ENCODE results near the gene KCNJ9. TPM values are rescaled to one million over a fixed set of nuclear protein-coding genes. Genes with fewer than 3 reads are reported as not detected.

The KCNJ9 gene
- polyA plus RNA-seq, 1 donor from 2014 or later = 8.0 TPM

GRCh38 chr1:160066829-160067745 lies 14.3 kb upstream of the KCNJ9 start:
- Histone ChIP-seq H3K36me3 (ENCODE audit: insufficient read depth, low read length) (no peaks in the 10 kb centered on the region), H3K9me3 (ENCODE audit: low read length) (no peaks in the 10 kb centered on the region), H4K20me1 (ENCODE audit: insufficient read depth) (no peaks in the 10 kb centered on the region), H2AFZ (ENCODE audit: low read depth, low read length) (no peak overlapping the region), H3K4me2 (ENCODE audit: low read length) (no peak overlapping the region), H3K27me3 (ENCODE audit: insufficient read depth, low read depth, low read length) (peaks cover 15% of the 10 kb centered on the region), H3F3A (ENCODE audit: insufficient read depth, low read length, poor library complexity, severe bottlenecking) (no peaks in the 10 kb centered on the region), H3K9ac (ENCODE audit: low read length) (no peak overlapping the region), H3K27ac (ENCODE audit: low read length) (no peak overlapping the region), H3K79me2 (replicated peaks; ENCODE audit: insufficient read depth, low read length) (no peaks in the 10 kb centered on the region), H3K9me2 (ENCODE audit: insufficient read depth, low read length) (no peaks in the 10 kb centered on the region), H3K4me3 (ENCODE audit: low read length) (no peak overlapping the region)
- TF ChIP-seq SMC3 (conservative IDR thresholded peaks at IDR 0.05; ENCODE audit: poor library complexity) (no peak), EP300 (conservative IDR thresholded peaks at IDR 0.05; ENCODE audit: poor library complexity, severe bottlenecking) (no peak), EZH2 (IDR thresholded peaks at IDR 0.05; ENCODE audit: borderline replicate concordance, insufficient read depth, low read length, poor library complexity, severe bottlenecking) (no peak), POLR2AphosphoS5 (IDR thresholded peaks at IDR 0.05) (no peak), REST (IDR thresholded peaks at IDR 0.05; ENCODE audit: borderline replicate concordance) (no peak), CTCF (IDR thresholded peaks at IDR 0.05; ENCODE audit: poor library complexity, severe bottlenecking) (no peak), MXI1 (conservative IDR thresholded peaks at IDR 0.05; ENCODE audit: poor library complexity, severe bottlenecking) (no peak), RAD21 (conservative IDR thresholded peaks at IDR 0.05) (no peak), TAF1 (IDR thresholded peaks at IDR 0.05; ENCODE audit: low read depth) (no peak)

- no peak overlapping the region for H3K27ac ChIP-seq (ENCODE audit: low read length)
- no peak overlapping the region for H3K9ac ChIP-seq (ENCODE audit: low read length)
Measured at GRCh38 chr1:160068225-160068624, 13.1 kb upstream of the KCNJ9 start.

More at GRCh38 chr1:160068225-160068624, 13.1 kb upstream of the KCNJ9 start:
- no peaks in the 10 kb centered on the region for H3K9me2 ChIP-seq (ENCODE audit: insufficient read depth, low read length)
- H3K36me3 ChIP-seq (ENCODE audit: insufficient read depth, low read length) = no peaks in the 10 kb centered on the region
- no peak overlapping the region for H2AFZ ChIP-seq (ENCODE audit: low read depth, low read length)
- H3K4me2 ChIP-seq (ENCODE audit: low read length) = no peak overlapping the region
- no peaks in the 10 kb centered on the region for H3K79me2 ChIP-seq (replicated peaks; ENCODE audit: insufficient read depth, low read length)
- no peak overlapping the region for H3K4me3 ChIP-seq (ENCODE audit: low read length)
- no peak for TF ChIP-seq EP300 (conservative IDR thresholded peaks at IDR 0.05; ENCODE audit: poor library complexity, severe bottlenecking)
- no peaks in the 10 kb centered on the region for H4K20me1 ChIP-seq (ENCODE audit: insufficient read depth)
- H3K27me3 ChIP-seq (ENCODE audit: insufficient read depth, low read depth, low read length) = peaks cover 16% of the 10 kb centered on the region
- H3K9me3 ChIP-seq (ENCODE audit: low read length) = no peaks in the 10 kb centered on the region
- H3F3A ChIP-seq (ENCODE audit: insufficient read depth, low read length, poor library complexity, severe bottlenecking) = no peaks in the 10 kb centered on the region

Measured in neural cell (in vitro differentiated cells).